ENCODE results near the gene PLXND1. TPM values are rescaled to one million over a fixed set of nuclear protein-coding genes. Genes with fewer than 3 reads are reported as not detected.

Gene PLXND1
- total RNA-seq, 1 donor from 2014 or later: 319 TPM

- no peak for DNase-seq (ENCODE audit: low spot score)
- peak; percentile 62 for ATAC-seq
- intact Hi-C loops (cut with DNase I): no loop called here
Measured at GRCh38 chr3:129576514-129577352, 29.7 kb downstream of the PLXND1 start.

DNA sequence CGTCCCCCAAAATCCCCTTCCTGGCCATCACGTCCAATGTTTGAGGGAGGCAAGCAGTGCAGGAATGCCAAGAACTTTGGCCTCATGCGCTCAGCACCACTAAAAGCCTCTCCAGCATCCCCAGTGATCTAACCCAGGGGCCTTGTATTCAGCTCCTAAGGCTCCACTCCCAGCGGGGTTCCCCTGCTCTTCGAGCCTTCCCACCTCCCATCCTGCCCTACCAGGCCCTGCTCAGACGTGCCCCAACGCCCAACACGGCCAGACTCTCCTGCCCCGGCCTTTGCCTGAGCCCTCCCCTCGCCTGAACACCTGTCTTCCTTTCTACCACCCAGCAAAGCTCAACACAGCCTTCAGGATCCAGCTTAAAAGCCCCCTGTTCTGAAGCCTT is 30.5 kb downstream of the PLXND1 start:
- intact Hi-C loops (cut with DNase I): no loop called here
- ATAC-seq (no peak), DNase-seq (ENCODE audit: low spot score) (no peak)

GRCh38 chr3:129575233-129575996 is 31.1 kb downstream of the PLXND1 start:
- DNase-seq (ENCODE audit: low spot score) (no peak), ATAC-seq (no peak)
- intact Hi-C loops (cut with DNase I): no loop called here

GRCh38 chr3:129574206-129574605 is 32.3 kb downstream of the PLXND1 start:
- DNase-seq (ENCODE audit: low spot score): no peak
- intact Hi-C loops (cut with DNase I): no loop called here
- no peak for ATAC-seq

GRCh38 chr3:129573493-129573892 is 33.0 kb downstream of the PLXND1 start:
- intact Hi-C loops (cut with DNase I): no loop called here
- DNase-seq (ENCODE audit: low spot score) (no peak), ATAC-seq (no peak)

DNA sequence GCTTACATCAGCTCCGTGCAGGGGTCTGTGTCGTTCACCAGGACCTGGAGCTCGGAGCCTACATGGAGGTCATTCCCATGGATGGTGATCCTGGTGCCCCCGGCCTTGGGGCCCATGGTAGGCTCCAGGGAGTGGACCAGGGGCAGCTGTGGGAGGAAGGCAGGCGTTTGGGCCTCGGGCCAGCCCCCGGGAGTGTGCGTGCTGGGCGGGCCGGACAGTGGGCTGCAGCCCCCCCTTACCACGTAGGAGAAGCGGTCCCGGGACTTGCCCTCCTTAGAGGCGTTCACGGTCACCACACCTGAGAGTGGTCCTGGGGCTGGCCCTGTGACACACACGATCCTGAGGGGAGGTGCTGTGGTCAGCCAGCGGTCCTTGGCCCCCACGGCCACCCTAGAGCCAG is 33.9 kb downstream of the PLXND1 start:
- no peak for DNase-seq (ENCODE audit: low spot score)
- no peak for ATAC-seq
- intact Hi-C loops (cut with DNase I): no loop called here

- intact Hi-C loops (cut with DNase I): no loop called here
- ATAC-seq (no peak), DNase-seq (ENCODE audit: low spot score) (no peak)
Measured at GRCh38 chr3:129571605-129572547, 34.6 kb downstream of the PLXND1 start.

- no peak for ATAC-seq
Measured at GRCh38 chr3:129569856-129570255, 36.6 kb downstream of the PLXND1 start.

GRCh38 chr3:129567939-129568338 is 38.5 kb downstream of the PLXND1 start:
- intact Hi-C loops (cut with DNase I): no loop called here
- ATAC-seq (no peak), DNase-seq (ENCODE audit: low spot score) (no peak)

More at GRCh38 chr3:129569856-129570255, 36.6 kb downstream of the PLXND1 start:
- intact Hi-C loops (cut with DNase I): no loop called here
- no peak for DNase-seq (ENCODE audit: low spot score)

DNA sequence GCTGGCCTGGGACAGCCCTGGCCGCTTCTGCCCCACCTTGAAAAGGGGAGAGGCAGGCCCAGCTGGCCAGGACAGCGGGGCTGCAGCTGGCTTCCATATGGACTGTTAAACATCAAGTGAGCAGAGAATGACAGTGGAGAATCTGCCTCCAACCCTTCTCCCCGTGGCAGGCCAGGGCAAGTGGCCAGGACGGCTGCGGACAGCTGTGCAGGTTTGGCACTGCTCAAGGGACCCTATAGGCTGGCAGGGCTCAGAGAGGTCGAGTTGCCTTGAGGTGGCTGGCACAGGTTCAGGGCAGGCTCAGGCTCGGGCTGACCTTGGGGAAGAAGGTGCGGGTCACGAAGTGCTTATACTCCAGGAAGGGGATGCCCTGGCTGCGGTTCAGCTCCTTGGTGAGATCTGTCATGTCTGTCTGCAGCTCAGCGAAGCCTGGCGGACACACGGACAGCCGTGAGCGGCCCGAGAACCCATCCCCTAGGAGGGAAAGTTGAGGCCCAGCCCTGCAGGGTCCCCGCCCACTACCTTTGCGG is 39.2 kb downstream of the PLXND1 start:
- ATAC-seq: peak; percentile 16

DNA sequence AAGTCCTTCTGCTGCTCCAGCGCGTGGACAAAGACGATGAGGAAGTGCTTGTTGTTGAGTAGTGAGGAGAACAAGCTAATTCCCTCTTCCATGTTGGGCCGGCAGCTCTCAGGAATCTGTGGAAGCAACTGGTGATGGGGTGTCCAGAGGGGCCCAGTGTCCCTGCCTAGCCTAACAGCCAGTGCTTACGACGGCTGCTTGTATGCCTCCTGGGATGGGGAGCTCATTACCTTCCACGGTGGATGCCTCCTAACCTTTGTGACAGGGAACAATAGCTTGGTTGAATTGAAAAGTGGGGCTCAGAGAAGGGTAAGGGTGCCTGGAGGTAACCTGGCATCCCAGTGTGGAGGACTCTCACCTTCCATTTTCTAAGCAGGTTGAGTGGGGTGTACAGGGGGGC is 40.6 kb downstream of the PLXND1 start:
- DNase-seq (ENCODE audit: low spot score) (no peak), ATAC-seq (no peak)
- intact Hi-C loops (cut with DNase I): no loop called here

More for the DNA sequence above, 39.2 kb downstream of the PLXND1 start:
- intact Hi-C loops (cut with DNase I): no loop called here
- DNase-seq (ENCODE audit: low spot score): no peak

DNA sequence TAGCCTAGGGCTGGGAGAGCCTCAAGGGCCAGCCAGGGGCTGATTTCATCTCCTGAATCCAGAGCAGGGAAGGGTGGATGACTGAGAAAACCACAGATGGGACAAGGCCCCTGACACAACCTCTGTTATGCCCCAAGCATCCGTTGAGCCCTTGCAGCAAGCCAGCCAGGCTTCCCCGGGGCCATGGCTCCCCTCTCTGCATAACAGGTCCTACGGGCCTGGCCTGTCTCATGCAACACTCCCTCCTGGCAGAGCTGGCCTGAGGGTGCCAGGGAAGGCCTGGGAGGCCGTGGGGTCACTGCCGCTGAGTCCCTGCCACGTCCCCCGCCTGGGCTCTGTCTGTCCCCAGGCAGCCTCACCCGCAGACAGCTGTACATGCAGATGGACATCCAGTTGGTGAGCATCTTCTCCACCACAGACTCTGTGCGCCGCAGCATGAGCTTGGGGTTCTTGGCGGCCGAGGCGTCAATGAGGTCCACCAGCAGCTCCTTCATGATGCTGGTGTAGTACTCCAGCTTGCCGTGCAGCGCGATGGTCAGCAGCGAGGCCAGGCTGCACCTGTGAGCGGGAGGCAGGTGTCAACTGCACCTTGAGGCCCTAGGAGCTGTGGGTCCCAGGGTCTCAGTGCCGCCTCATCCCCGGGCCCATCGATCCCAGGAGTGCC is 41.4 kb downstream of the PLXND1 start:
- intact Hi-C loops (cut with DNase I): no loop called here
- ATAC-seq (no peak), DNase-seq (ENCODE audit: low spot score) (no peak)

GRCh38 chr3:129563850-129564535 is 42.5 kb downstream of the PLXND1 start:
- intact Hi-C loops (cut with DNase I): no loop called here
- no peak for ATAC-seq

DNA sequence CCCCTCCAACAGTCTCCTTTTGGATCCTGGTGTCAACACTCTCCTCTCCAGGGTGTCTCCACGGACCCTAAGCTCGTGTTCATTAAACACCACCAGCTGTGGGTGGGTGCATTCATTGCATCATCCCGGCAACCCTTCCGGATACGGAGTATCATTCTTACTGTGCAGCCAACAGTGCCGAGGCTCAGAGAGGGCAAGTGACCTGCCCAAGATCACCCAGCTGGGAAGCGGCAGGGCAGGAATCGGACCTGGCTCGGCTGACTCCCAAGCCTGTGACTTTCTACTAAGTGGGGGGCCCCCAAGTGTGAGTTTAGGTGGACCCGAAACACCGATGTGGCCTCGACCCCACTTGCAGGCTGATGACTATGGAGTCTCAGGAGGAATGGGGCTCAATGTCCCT is 43.1 kb downstream of the PLXND1 start:
- ATAC-seq (no peak), DNase-seq (ENCODE audit: low spot score) (no peak)
- intact Hi-C loops (cut with DNase I): no loop called here

More at GRCh38 chr3:129563850-129564535, 42.5 kb downstream of the PLXND1 start:
- no peak for DNase-seq (ENCODE audit: low spot score)

GRCh38 chr3:129562803-129563202 is 43.7 kb downstream of the PLXND1 start:
- ATAC-seq (no peak), DNase-seq (ENCODE audit: low spot score) (no peak)
- intact Hi-C loops (cut with DNase I): no loop called here

DNA sequence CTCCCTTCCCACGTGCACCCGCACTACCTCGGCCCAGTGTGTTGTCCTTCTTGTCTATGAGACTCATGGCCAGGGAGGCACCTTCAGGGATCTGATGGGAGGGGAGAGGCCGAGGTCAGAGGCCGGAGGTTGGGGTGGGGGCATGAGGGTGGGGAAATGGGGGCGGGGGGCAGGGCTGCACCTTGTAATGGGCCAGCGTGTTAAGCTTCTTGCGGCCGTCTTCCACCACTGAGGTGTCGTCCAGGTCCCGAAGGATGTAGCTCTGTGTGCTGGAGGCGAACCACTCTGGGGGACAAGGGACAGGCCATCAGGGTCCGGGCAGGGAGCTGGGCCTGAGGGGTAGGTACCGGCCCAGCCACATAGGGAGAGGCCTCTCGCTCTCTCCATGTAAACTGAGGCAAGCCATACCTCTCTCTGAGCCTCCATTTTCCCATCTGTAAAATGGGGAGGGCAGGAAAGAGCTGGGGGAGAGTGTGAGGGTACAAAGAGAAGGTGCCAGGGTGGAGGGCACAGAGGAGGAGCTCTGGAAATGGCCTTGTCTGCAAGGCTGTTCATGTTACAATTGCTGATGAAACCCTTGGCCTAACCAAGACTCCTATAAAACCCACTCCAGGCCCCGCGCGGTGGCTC is 44.7 kb downstream of the PLXND1 start:
- intact Hi-C loops (cut with DNase I): no loop called here

DNA sequence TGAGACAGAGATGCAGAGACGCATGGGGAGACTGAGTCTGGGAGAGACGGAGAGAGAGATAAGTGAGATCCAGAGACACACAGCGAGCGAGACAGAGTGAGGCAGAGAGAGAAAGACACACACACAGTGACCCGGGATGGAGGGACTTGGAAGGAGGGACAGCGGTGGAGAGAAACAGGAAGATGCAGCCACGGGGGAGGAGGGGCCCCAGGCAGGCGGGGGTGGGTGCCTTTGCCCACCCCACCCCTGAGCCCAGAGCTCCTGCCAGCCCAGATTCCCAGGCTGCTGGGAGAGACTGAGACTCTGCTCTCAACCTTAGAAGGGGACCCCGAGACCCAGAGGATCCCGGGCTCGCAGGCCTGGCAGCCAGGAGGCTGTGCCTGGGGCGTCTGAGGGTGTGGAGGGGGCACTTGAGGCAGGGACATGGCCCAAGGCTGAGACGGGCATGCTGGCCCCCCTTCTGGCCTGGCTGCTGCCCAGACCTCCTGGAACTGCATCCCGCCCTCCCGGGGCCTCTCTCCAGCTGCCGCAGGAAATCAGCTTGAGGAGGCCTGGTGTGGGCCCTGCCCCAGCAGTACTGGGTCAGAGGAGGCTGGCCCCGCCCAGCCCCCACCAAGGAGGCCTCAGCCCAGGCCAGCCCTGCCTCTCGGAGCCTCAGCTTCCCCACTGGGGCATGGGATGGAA is 45.4 kb downstream of the PLXND1 start:
- DNase-seq (ENCODE audit: low spot score) (peak; percentile 90), ATAC-seq (peak; percentile 87)
- intact Hi-C loops (cut with DNase I): no loop called here

More for the DNA sequence above, 44.7 kb downstream of the PLXND1 start:
- no peak for DNase-seq (ENCODE audit: low spot score)
- no peak for ATAC-seq
